ENCODE results near the gene LGI2. TPM values are rescaled to one million over a fixed set of nuclear protein-coding genes. Genes with fewer than 3 reads are reported as not detected.
A peak's percentile ranks its signal among the peaks of the same experiment; 100 is the strongest.

The LGI2 gene
- total RNA-seq, 8 experiments from 2014 or later: 1.4 to 10.9 (median 7.5) TPM

GRCh38 chr4:25007598-25007997 lies 23.1 kb downstream of the LGI2 start:
- ATAC-seq (replicated peaks in 6 of 8): no peak
- Histone ChIP-seq H3K4me1 (replicated peaks in 1 of 2) (peaks cover 0 to 3% of the 10 kb centered on the region in 2 donors), H3K4me3 (no peak overlapping the region), H3K27ac (no peak overlapping the region)
- 80 to 100% (median 100%) methylated on average over 1 to 2 of the region's 2 CpGs; no CpG with 5 or more reads in 7 of the 10 experiments for WGBS, 10 experiments
- in situ Hi-C loops (cut with MboI; ENCODE audit: low pct_unique_long_range_greater_than_20kb in 2 of 9, low sequenced_read_pairs in 9 of 9, unreplicated experiment in 9 of 9): no loop called here

- 50 to 100% (median 83%) methylated on average over 1 of the region's 1 CpG; no CpG with 5 or more reads in 5 of the 10 experiments for WGBS, 10 experiments
- H3K4me1 ChIP-seq (replicated peaks in 1 of 2): peaks cover 0 to 10% of the 10 kb centered on the region in 2 donors
- no peak overlapping the region for H3K27ac ChIP-seq
- no peak overlapping the region for H3K4me3 ChIP-seq
- no peak for ATAC-seq (replicated peaks in 6 of 8)
- in situ Hi-C loops (cut with MboI; ENCODE audit: low pct_unique_long_range_greater_than_20kb in 2 of 9, low sequenced_read_pairs in 9 of 9, unreplicated experiment in 9 of 9): no loop called here
Measured at GRCh38 chr4:25002681-25003080, 28.1 kb downstream of the LGI2 start.

- no peak for ATAC-seq (replicated peaks in 6 of 8)
- in situ Hi-C loops (cut with MboI; ENCODE audit: low pct_unique_long_range_greater_than_20kb in 2 of 9, low sequenced_read_pairs in 9 of 9, unreplicated experiment in 9 of 9): no loop called here
- WGBS, 10 experiments: 78 to 100% (median 94%) methylated on average over 1 to 3 of the region's 3 CpGs
- peaks cover 0 to 10% of the 10 kb centered on the region in 2 donors for H3K4me1 ChIP-seq (replicated peaks in 1 of 2)
- no peak overlapping the region for H3K27ac ChIP-seq
- H3K4me3 ChIP-seq: no peak overlapping the region
Measured at GRCh38 chr4:25001509-25001908, 29.2 kb downstream of the LGI2 start.

- no peak overlapping the region for H3K4me3 ChIP-seq
- no peak overlapping the region for H3K27ac ChIP-seq
- peaks cover 0 to 10% of the 10 kb centered on the region in 2 donors for H3K4me1 ChIP-seq (replicated peaks in 1 of 2)
- ATAC-seq (replicated peaks in 6 of 8): no peak
- in situ Hi-C loops (cut with MboI; ENCODE audit: low pct_unique_long_range_greater_than_20kb in 2 of 9, low sequenced_read_pairs in 9 of 9, unreplicated experiment in 9 of 9): no loop called here
- 30 to 100% (median 86%) methylated on average over 1 to 5 of the region's 5 CpGs for WGBS, 10 experiments
Measured at GRCh38 chr4:25000639-25001038, 30.1 kb downstream of the LGI2 start.

- H3K27ac ChIP-seq: no peak overlapping the region
- peaks cover 0 to 10% of the 10 kb centered on the region in 2 donors for H3K4me1 ChIP-seq (replicated peaks in 1 of 2)
- in situ Hi-C loops (cut with MboI; ENCODE audit: low pct_unique_long_range_greater_than_20kb in 2 of 9, low sequenced_read_pairs in 9 of 9, unreplicated experiment in 9 of 9): loop anchor here in 4 of 9 experiments (25.0 kb wide), 2 partner anchors 138 to 512 kb away; no protein-coding TSS in a partner anchor
- 0 to 65% (median 43%) methylated on average over 1 to 8 of the region's 8 CpGs for whole genome bisulfite sequencing, 10 experiments
- peak in 3 of 8 experiments; percentile 35 to 60 (median 46) for ATAC-seq (replicated peaks in 6 of 8)
- no peak overlapping the region for H3K4me3 ChIP-seq
Measured at GRCh38 chr4:24999392-25000089, 31.2 kb downstream of the LGI2 start.

GRCh38 chr4:24995346-24995919 lies 35.3 kb downstream of the LGI2 start:
- no peak overlapping the region for H3K4me3 ChIP-seq
- in situ Hi-C loops (cut with MboI; ENCODE audit: low pct_unique_long_range_greater_than_20kb in 2 of 9, low sequenced_read_pairs in 9 of 9, unreplicated experiment in 9 of 9): loop anchor here in 4 of 9 experiments (25.0 kb wide), 2 partner anchors 142 to 508 kb away; no protein-coding TSS in a partner anchor
- ATAC-seq (replicated peaks in 6 of 8): peak in 3 of 8 experiments; percentile 35 to 75 (median 52)
- peaks cover 0 to 22% of the 10 kb centered on the region in 2 donors for H3K4me1 ChIP-seq (replicated peaks in 1 of 2)
- no peak overlapping the region for H3K27ac ChIP-seq
- WGBS, 10 experiments: 0 to 100% (median 60%) methylated on average over 1 to 2 of the region's 2 CpGs; no CpG with 5 or more reads in 1 of the 10 experiments

- peaks cover 0 to 12% of the 10 kb centered on the region in 2 donors for H3K4me1 ChIP-seq (replicated peaks in 1 of 2)
- H3K27ac ChIP-seq: no peak overlapping the region
- in situ Hi-C loops (cut with MboI; ENCODE audit: low pct_unique_long_range_greater_than_20kb in 2 of 9, low sequenced_read_pairs in 9 of 9, unreplicated experiment in 9 of 9): loop anchor here in 4 of 9 experiments (25.0 kb wide), 2 partner anchors 144 to 506 kb away; no protein-coding TSS in a partner anchor
- ATAC-seq (replicated peaks in 6 of 8): peak in 5 of 8 experiments; percentile 52 to 94 (median 92)
- WGBS, 10 experiments: 10 to 59% (median 40%) methylated on average over 1 to 5 of the region's 5 CpGs
- H3K4me3 ChIP-seq: no peak overlapping the region
Measured at GRCh38 chr4:24993551-24994080, 37.1 kb downstream of the LGI2 start.

GRCh38 chr4:24992968-24993367 lies 37.8 kb downstream of the LGI2 start:
- H3K4me3 ChIP-seq: no peak overlapping the region
- 60 to 100% (median 100%) methylated on average over 1 of the region's 1 CpG; no CpG with 5 or more reads in 7 of the 10 experiments for WGBS, 10 experiments
- peaks cover 0 to 12% of the 10 kb centered on the region in 2 donors for H3K4me1 ChIP-seq (replicated peaks in 1 of 2)
- in situ Hi-C loops (cut with MboI; ENCODE audit: low pct_unique_long_range_greater_than_20kb in 2 of 9, low sequenced_read_pairs in 9 of 9, unreplicated experiment in 9 of 9): loop anchor here in 4 of 9 experiments (25.0 kb wide), 2 partner anchors 144 to 506 kb away; no protein-coding TSS in a partner anchor
- H3K27ac ChIP-seq: no peak overlapping the region
- ATAC-seq (replicated peaks in 6 of 8): no peak

- no peak overlapping the region for H3K27ac ChIP-seq
- H3K4me1 ChIP-seq (replicated peaks in 1 of 2): peaks cover 0 to 12% of the 10 kb centered on the region in 2 donors
- 57 to 100% (median 79%) methylated on average over 1 to 3 of the region's 3 CpGs; no CpG with 5 or more reads in 2 of the 10 experiments for WGBS, 10 experiments
- peak in 7 of 8 experiments; percentile 32 to 79 (median 51) for ATAC-seq (replicated peaks in 6 of 8)
- H3K4me3 ChIP-seq: no peak overlapping the region
- in situ Hi-C loops (cut with MboI; ENCODE audit: low pct_unique_long_range_greater_than_20kb in 2 of 9, low sequenced_read_pairs in 9 of 9, unreplicated experiment in 9 of 9): loop anchor here in 4 of 9 experiments (25.0 kb wide), 2 partner anchors 146 to 504 kb away; no protein-coding TSS in a partner anchor
Measured at GRCh38 chr4:24991015-24991414, 39.7 kb downstream of the LGI2 start.

- no peak overlapping the region for H3K4me3 ChIP-seq
- ATAC-seq (replicated peaks in 6 of 8): no peak
Measured at GRCh38 chr4:24989327-24989726, 41.4 kb downstream of the LGI2 start.

GRCh38 chr4:24988776-24989175 lies 42.0 kb downstream of the LGI2 start:
- peak in 3 of 8 experiments; percentile 78 to 96 (median 90) for ATAC-seq (replicated peaks in 6 of 8)
- H3K4me1 ChIP-seq (replicated peaks in 1 of 2): peaks cover 0 to 7% of the 10 kb centered on the region in 2 donors
- WGBS, 10 experiments: 0 to 50% (median 33%) methylated on average over 1 of the region's 1 CpG; no CpG with 5 or more reads in 5 of the 10 experiments
- no peak overlapping the region for H3K27ac ChIP-seq
- H3K4me3 ChIP-seq: no peak overlapping the region
- in situ Hi-C loops (cut with MboI; ENCODE audit: low pct_unique_long_range_greater_than_20kb in 2 of 9, low sequenced_read_pairs in 9 of 9, unreplicated experiment in 9 of 9): loop anchor here in 4 of 9 experiments (25.0 kb wide), 2 partner anchors 149 to 501 kb away; no protein-coding TSS in a partner anchor

More at GRCh38 chr4:24989327-24989726, 41.4 kb downstream of the LGI2 start:
- WGBS, 10 experiments: 49 to 83% (median 73%) methylated on average over 2 to 3 of the region's 4 CpGs; no CpG with 5 or more reads in 5 of the 10 experiments
- H3K4me1 ChIP-seq (replicated peaks in 1 of 2): peaks cover 0 to 12% of the 10 kb centered on the region in 2 donors
- H3K27ac ChIP-seq: no peak overlapping the region
- in situ Hi-C loops (cut with MboI; ENCODE audit: low pct_unique_long_range_greater_than_20kb in 2 of 9, low sequenced_read_pairs in 9 of 9, unreplicated experiment in 9 of 9): loop anchor here in 4 of 9 experiments (25.0 kb wide), 2 partner anchors 148 to 502 kb away; no protein-coding TSS in a partner anchor

- H3K4me3 ChIP-seq: no peak overlapping the region
- WGBS, 10 experiments: 36 to 100% (median 82%) methylated on average over 1 to 6 of the region's 6 CpGs
- no peak for ATAC-seq (replicated peaks in 6 of 8)
- in situ Hi-C loops (cut with MboI; ENCODE audit: low pct_unique_long_range_greater_than_20kb in 2 of 9, low sequenced_read_pairs in 9 of 9, unreplicated experiment in 9 of 9): loop anchor here in 4 of 9 experiments (25.0 kb wide), 2 partner anchors 152 to 498 kb away; no protein-coding TSS in a partner anchor
- H3K27ac ChIP-seq: no peak overlapping the region
- H3K4me1 ChIP-seq (replicated peaks in 1 of 2): peaks cover 0 to 10% of the 10 kb centered on the region in 2 donors
Measured at GRCh38 chr4:24984602-24985532, 45.9 kb downstream of the LGI2 start.
